Mammary epithelial cell (primary cell): ENCODE results near the gene IRF3.

ENCODE experiments used
- EZH2 ChIP-seq: IDR thresholded peaks from 2 replicates; pipeline ENCODE4 v1.6.1; 2012; ENCODE audit warnings: low read length, inconsistent platforms, borderline replicate concordance
- TF ChIP-seq, protein P1 (sequence below), 2 donors: IDR thresholded peaks in 1 of 2; conservative IDR thresholded peaks in 1 of 2; 2 replicates each; pipeline ENCODE4 v1.5.1; 2011 to 2012; ENCODE audit warnings: inconsistent platforms in 2 of 2, low read length in 2 of 2, mild to moderate bottlenecking in 2 of 2, control low read depth in 1 of 2, low read depth in 1 of 2; ENCODE audit not compliant: insufficient read depth in 1 of 2; ENCODE audit errors: extremely low read depth in 1 of 2

DNA sequence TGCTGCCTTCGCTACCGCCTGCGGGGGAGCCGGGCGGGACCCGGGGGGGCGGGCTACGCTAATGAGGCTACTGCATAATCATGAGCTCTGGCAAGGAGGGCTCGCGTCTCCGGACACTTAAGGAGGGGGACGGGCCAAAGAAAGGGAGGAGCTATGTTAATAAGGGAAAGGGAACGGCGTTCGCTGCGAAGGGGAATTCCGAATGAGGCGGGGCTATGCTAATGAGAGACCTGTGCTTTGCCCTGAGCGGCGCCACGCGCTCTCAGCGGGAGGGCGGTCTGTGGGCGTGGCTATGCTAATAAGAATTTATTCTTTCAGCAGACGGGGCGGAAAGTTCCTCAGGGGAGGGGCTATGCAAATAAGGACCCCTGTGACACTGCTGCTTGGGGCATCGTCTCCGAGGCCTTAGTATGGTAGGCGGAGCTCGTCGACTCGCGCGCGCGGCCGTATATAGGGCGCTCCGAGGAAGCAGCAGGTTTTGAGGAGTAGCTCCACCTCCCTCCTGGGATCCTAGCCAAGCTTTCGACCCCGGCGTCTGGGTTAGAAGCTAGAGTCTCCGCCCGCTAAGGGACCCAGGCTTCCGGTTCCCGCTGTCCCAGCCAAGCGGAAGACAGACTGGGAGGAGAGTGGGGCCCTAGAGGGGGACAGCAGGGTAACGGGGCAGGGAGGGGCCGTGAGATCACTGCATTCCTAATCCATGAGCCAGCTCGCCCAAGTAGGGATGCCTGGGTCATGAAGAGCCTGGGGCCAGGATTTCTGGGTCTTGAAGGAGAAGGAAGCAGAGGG is 25.4 kb downstream of the IRF3 start, which contains the start of gene RRAS:
- TF ChIP-seq, protein P1, sequence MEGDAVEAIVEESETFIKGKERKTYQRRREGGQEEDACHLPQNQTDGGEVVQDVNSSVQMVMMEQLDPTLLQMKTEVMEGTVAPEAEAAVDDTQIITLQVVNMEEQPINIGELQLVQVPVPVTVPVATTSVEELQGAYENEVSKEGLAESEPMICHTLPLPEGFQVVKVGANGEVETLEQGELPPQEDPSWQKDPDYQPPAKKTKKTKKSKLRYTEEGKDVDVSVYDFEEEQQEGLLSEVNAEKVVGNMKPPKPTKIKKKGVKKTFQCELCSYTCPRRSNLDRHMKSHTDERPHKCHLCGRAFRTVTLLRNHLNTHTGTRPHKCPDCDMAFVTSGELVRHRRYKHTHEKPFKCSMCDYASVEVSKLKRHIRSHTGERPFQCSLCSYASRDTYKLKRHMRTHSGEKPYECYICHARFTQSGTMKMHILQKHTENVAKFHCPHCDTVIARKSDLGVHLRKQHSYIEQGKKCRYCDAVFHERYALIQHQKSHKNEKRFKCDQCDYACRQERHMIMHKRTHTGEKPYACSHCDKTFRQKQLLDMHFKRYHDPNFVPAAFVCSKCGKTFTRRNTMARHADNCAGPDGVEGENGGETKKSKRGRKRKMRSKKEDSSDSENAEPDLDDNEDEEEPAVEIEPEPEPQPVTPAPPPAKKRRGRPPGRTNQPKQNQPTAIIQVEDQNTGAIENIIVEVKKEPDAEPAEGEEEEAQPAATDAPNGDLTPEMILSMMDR (conservative IDR thresholded peaks at IDR 0.05 in 1 of 2, IDR thresholded peaks at IDR 0.05 in 1 of 2; ENCODE audit: extremely low read depth in 1 of 2, insufficient read depth in 1 of 2, low read depth in 1 of 2, low read length in 2 of 2): no peak
- no peak for TF ChIP-seq EZH2
